ENCODE data around the gene MSI2.

GRCh38 chr17:57425903-57426880, 169.9 kb downstream of the MSI2 start:
- no peak for TF ChIP-seq EZH2phosphoT487 (conservative IDR thresholded peaks at IDR 0.05; ENCODE audit: low read length)
- TF ChIP-seq CTCF (IDR thresholded peaks at IDR 0.05; ENCODE audit: insufficient read depth, low read length, poor library complexity, severe bottlenecking), result no peak

All from SU-DHL-6 (cell line).